Activated T-helper 1 cell treated with anti-CD3 and anti-CD28 coated beads, Interleukin-12 subunit alpha, Interleukin-12 subunit beta, Interleukin-2, Interleukin-4 antibody, amounts not matched to agents 30 ng/mL and 10 ng/mL and 1 ng/mL, durations not matched to agents 14 hours and 24 hours and 36 hours (primary cell): Measurements from ENCODE around the gene ASB2. TPM values are rescaled to one million over a fixed set of nuclear protein-coding genes. Genes with fewer than 3 reads are reported as not detected.

ENCODE experiments used
- DNase-seq: peaks from one replicate; pipeline ENCODE4 v3.0.0; 2021; ENCODE audit warnings: low spot score
- H3K27ac Mint-ChIP-seq: one replicate; pipeline ENCODE4 v1.8.0; 2021; ENCODE audit warnings: mild to moderate bottlenecking, mixed read lengths
- H3K27me3 Mint-ChIP-seq: one replicate; pipeline ENCODE4 v1.8.0; 2022; ENCODE audit warnings: mild to moderate bottlenecking, moderate library complexity, mixed read lengths; ENCODE audit not compliant: insufficient read depth
- H3K36me3 Mint-ChIP-seq: one replicate; pipeline ENCODE4 v1.8.0; 2021; ENCODE audit warnings: low read depth, mixed read lengths
- H3K4me1 Mint-ChIP-seq: one replicate; pipeline ENCODE4 v1.8.0; 2021; ENCODE audit warnings: low read depth, mixed read lengths
- H3K4me3 Mint-ChIP-seq: one replicate; pipeline ENCODE4 v1.8.0; 2021; ENCODE audit warnings: mild to moderate bottlenecking, moderate library complexity, mixed read lengths
- H3K9me3 Mint-ChIP-seq: one replicate; pipeline ENCODE4 v1.8.0; 2021; ENCODE audit warnings: mixed read lengths
- intact Hi-C: fragments of 100-400 bp; cut with micrococcal nuclease; formaldehyde crosslinking; loops from one replicate; pipeline ENCODE4 v1.15.1; 2024
- total RNA-seq: library from RNA; stranded (reverse); gene quantifications from 2 replicates; pipeline ENCODE4 v1.2.3, GENCODE V29; 2022

Gene ASB2
- total RNA-seq, 1 donor from 2014 or later, result 23.4 TPM

GRCh38 chr14:93984070-93984469 is 7.7 kb upstream of the ASB2 start:
- H3K27ac Mint-ChIP-seq, result no peak overlapping the region
- H3K4me3 Mint-ChIP-seq, result no peak overlapping the region
- peaks cover 2% of the 10 kb centered on the region for H3K27me3 Mint-ChIP-seq
- no peak for DNase-seq
- H3K9me3 Mint-ChIP-seq, result no peaks in the 10 kb centered on the region
- peaks cover 28% of the 10 kb centered on the region for H3K4me1 Mint-ChIP-seq
- intact Hi-C loops, result no loop called here
- peaks cover 6% of the 10 kb centered on the region for H3K36me3 Mint-ChIP-seq

- Mint-ChIP-seq H3K4me3 (no peak overlapping the region), H3K27me3 (peaks cover 2% of the 10 kb centered on the region), H3K4me1 (peaks cover 45% of the 10 kb centered on the region), H3K36me3 (peaks cover 9% of the 10 kb centered on the region), H3K27ac (no peak overlapping the region), H3K9me3 (peaks cover 7% of the 10 kb centered on the region)
- intact Hi-C loops, result no loop called here
- DNase-seq, result no peak
These were observed 6.0 kb upstream of the ASB2 start for GRCh38 chr14:93982230-93983007.

- Mint-ChIP-seq H3K9me3 (peaks cover 7% of the 10 kb centered on the region), H3K27ac (peak overlapping the region; percentile 23), H3K36me3 (peaks cover 11% of the 10 kb centered on the region), H3K4me3 (no peak overlapping the region), H3K4me1 (peaks cover 53% of the 10 kb centered on the region), H3K27me3 (peaks cover 2% of the 10 kb centered on the region)
- intact Hi-C loops, result loop anchor here (1.0 kb wide), 1 partner anchor 8 kb away; no protein-coding TSS in a partner anchor
- no peak for DNase-seq
These were observed 5.2 kb upstream of the ASB2 start for GRCh38 chr14:93981316-93982229.

GRCh38 chr14:93980456-93981201 is 4.3 kb upstream of the ASB2 start:
- DNase-seq, result no peak
- intact Hi-C loops, result loop anchor here (1.0 kb wide), 1 partner anchor 9 kb away; no protein-coding TSS in a partner anchor
- H3K4me3 Mint-ChIP-seq, result peak overlapping the region; percentile 55
- peaks cover 7% of the 10 kb centered on the region for H3K9me3 Mint-ChIP-seq
- peaks cover 2% of the 10 kb centered on the region for H3K27me3 Mint-ChIP-seq
- H3K27ac Mint-ChIP-seq, result peak overlapping the region; percentile 80
- peaks cover 63% of the 10 kb centered on the region for H3K4me1 Mint-ChIP-seq
- peaks cover 16% of the 10 kb centered on the region for H3K36me3 Mint-ChIP-seq

- DNase-seq, result no peak
- H3K36me3 Mint-ChIP-seq, result peaks cover 18% of the 10 kb centered on the region
- peaks cover 80% of the 10 kb centered on the region for H3K4me1 Mint-ChIP-seq
- H3K27ac Mint-ChIP-seq, result peak overlapping the region; percentile 99
- intact Hi-C loops, result loop anchor here (1.0 kb wide), 4 partner anchors 8 to 43 kb away; no protein-coding TSS in a partner anchor
- H3K4me3 Mint-ChIP-seq, result peak overlapping the region; percentile 48
- H3K27me3 Mint-ChIP-seq, result peaks cover 2% of the 10 kb centered on the region
- peaks cover 7% of the 10 kb centered on the region for H3K9me3 Mint-ChIP-seq
These were observed 2.4 kb upstream of the ASB2 start for GRCh38 chr14:93978735-93979134.

- H3K27ac Mint-ChIP-seq, result peak overlapping the region; percentile 99
- H3K4me1 Mint-ChIP-seq, result peaks cover 86% of the 10 kb centered on the region
- DNase-seq, result peak; percentile 77
- peak overlapping the region; percentile 48 for H3K4me3 Mint-ChIP-seq
- peaks cover 2% of the 10 kb centered on the region for H3K27me3 Mint-ChIP-seq
- H3K9me3 Mint-ChIP-seq, result peaks cover 7% of the 10 kb centered on the region
- H3K36me3 Mint-ChIP-seq, result peaks cover 21% of the 10 kb centered on the region
- intact Hi-C loops, result loop anchor here (1.0 kb wide), 4 partner anchors 8 to 43 kb away; no protein-coding TSS in a partner anchor
These were observed 1.6 kb upstream of the ASB2 start for GRCh38 chr14:93977790-93978581.

GRCh38 chr14:93977171-93977570 is 801 bp upstream of the ASB2 start:
- H3K36me3 Mint-ChIP-seq, result peaks cover 21% of the 10 kb centered on the region
- peaks cover 2% of the 10 kb centered on the region for H3K27me3 Mint-ChIP-seq
- no peak for DNase-seq
- H3K4me1 Mint-ChIP-seq, result peaks cover 93% of the 10 kb centered on the region
- H3K27ac Mint-ChIP-seq, result peak overlapping the region; percentile 99
- intact Hi-C loops, result no loop called here
- H3K4me3 Mint-ChIP-seq, result peak overlapping the region; percentile 76
- peaks cover 7% of the 10 kb centered on the region for H3K9me3 Mint-ChIP-seq

- Mint-ChIP-seq H3K9me3 (peaks cover 7% of the 10 kb centered on the region), H3K27ac (peak overlapping the region; percentile 99), H3K36me3 (peaks cover 21% of the 10 kb centered on the region), H3K4me1 (peaks cover 96% of the 10 kb centered on the region), H3K27me3 (peaks cover 2% of the 10 kb centered on the region), H3K4me3 (peak overlapping the region; percentile 76)
- peak; percentile 50 for DNase-seq
- intact Hi-C loops, result loop anchor here (1.0 kb wide), 3 partner anchors 13 to 50 kb away; partner anchors contain the start of gene OTUB2
These were observed 436 bp downstream of the ASB2 start for GRCh38 chr14:93975791-93976476.

GRCh38 chr14:93974833-93975232 is 1.5 kb downstream of the ASB2 start:
- Mint-ChIP-seq H3K36me3 (peaks cover 15% of the 10 kb centered on the region), H3K9me3 (peaks cover 7% of the 10 kb centered on the region), H3K27ac (peak overlapping the region; percentile 99), H3K27me3 (no peaks in the 10 kb centered on the region), H3K4me1 (peaks cover 97% of the 10 kb centered on the region), H3K4me3 (peak overlapping the region; percentile 76)
- intact Hi-C loops, result no loop called here
- no peak for DNase-seq

GRCh38 chr14:93974299-93974698 is 2.1 kb downstream of the ASB2 start:
- H3K36me3 Mint-ChIP-seq, result peaks cover 15% of the 10 kb centered on the region
- peak overlapping the region; percentile 99 for H3K27ac Mint-ChIP-seq
- peaks cover 7% of the 10 kb centered on the region for H3K9me3 Mint-ChIP-seq
- DNase-seq, result no peak
- H3K4me1 Mint-ChIP-seq, result peaks cover 95% of the 10 kb centered on the region
- H3K4me3 Mint-ChIP-seq, result peak overlapping the region; percentile 41
- intact Hi-C loops, result no loop called here
- H3K27me3 Mint-ChIP-seq, result no peaks in the 10 kb centered on the region

- Mint-ChIP-seq H3K4me3 (no peak overlapping the region), H3K27ac (no peak overlapping the region), H3K36me3 (peaks cover 20% of the 10 kb centered on the region), H3K27me3 (no peaks in the 10 kb centered on the region), H3K9me3 (peaks cover 7% of the 10 kb centered on the region), H3K4me1 (peaks cover 95% of the 10 kb centered on the region)
- no peak for DNase-seq
- intact Hi-C loops, result no loop called here
These were observed 2.8 kb downstream of the ASB2 start for GRCh38 chr14:93973607-93974006.
